ENCODE results near the gene ACYP2. TPM values are rescaled to one million over a fixed set of nuclear protein-coding genes. Genes with fewer than 3 reads are reported as not detected.
A peak's percentile ranks its signal among the peaks of the same experiment; 100 is the strongest.
"Not testable (repeated sequence)": the region's sequence is repeated elsewhere in the genome, so short reads cannot be mapped to it uniquely, and the experiment has no call there.

Gene ACYP2
- total RNA-seq, 8 experiments from 2014 or later, result 12.3 to 29.2 (median 20.3) TPM

- Histone ChIP-seq H3K27ac (peak overlapping the region in 1 of 2 donors; percentile 66), H3K4me3 (no peak overlapping the region), H3K4me1 (replicated peaks in 1 of 2) (peaks cover 9 to 14% of the 10 kb centered on the region in 2 donors)
- ATAC-seq (replicated peaks in 6 of 8), result peak in 7 of 8 experiments; percentile 40 to 90 (median 83)
- in situ Hi-C loops (cut with MboI; ENCODE audit: low pct_unique_long_range_greater_than_20kb in 2 of 9, low sequenced_read_pairs in 9 of 9, unreplicated experiment in 9 of 9), result no loop called here
- 0 to 67% (median 17%) methylated on average over 1 of the region's 1 CpG for WGBS, 10 experiments
Measured at GRCh38 chr2:54274781-54275242, 159.4 kb downstream of the ACYP2 start.

GRCh38 chr2:54275541-54275940, 160.1 kb downstream of the ACYP2 start:
- Histone ChIP-seq H3K27ac (no peak overlapping the region), H3K4me1 (replicated peaks in 1 of 2) (peaks cover 9 to 14% of the 10 kb centered on the region in 2 donors), H3K4me3 (no peak overlapping the region)
- ATAC-seq (replicated peaks in 6 of 8), result peak in 1 of 8 experiments; percentile 25
- in situ Hi-C loops (cut with MboI; ENCODE audit: low pct_unique_long_range_greater_than_20kb in 2 of 9, low sequenced_read_pairs in 9 of 9, unreplicated experiment in 9 of 9), result no loop called here
- WGBS, 10 experiments, result 50 to 100% (median 69%) methylated on average over 1 to 2 of the region's 2 CpGs; no CpG with 5 or more reads in 1 of the 10 experiments

- WGBS, 10 experiments, result 71 to 100% (median 83%) methylated on average over 1 to 2 of the region's 2 CpGs; no CpG with 5 or more reads in 5 of the 10 experiments
- in situ Hi-C loops (cut with MboI; ENCODE audit: low pct_unique_long_range_greater_than_20kb in 2 of 9, low sequenced_read_pairs in 9 of 9, unreplicated experiment in 9 of 9), result no loop called here
- Histone ChIP-seq H3K27ac (no peak overlapping the region), H3K4me3 (no peak overlapping the region), H3K4me1 (replicated peaks in 1 of 2) (peaks cover 9 to 11% of the 10 kb centered on the region in 2 donors)
- no peak for ATAC-seq (replicated peaks in 6 of 8)
Measured at GRCh38 chr2:54279385-54279784, 164.0 kb downstream of the ACYP2 start.

DNA sequence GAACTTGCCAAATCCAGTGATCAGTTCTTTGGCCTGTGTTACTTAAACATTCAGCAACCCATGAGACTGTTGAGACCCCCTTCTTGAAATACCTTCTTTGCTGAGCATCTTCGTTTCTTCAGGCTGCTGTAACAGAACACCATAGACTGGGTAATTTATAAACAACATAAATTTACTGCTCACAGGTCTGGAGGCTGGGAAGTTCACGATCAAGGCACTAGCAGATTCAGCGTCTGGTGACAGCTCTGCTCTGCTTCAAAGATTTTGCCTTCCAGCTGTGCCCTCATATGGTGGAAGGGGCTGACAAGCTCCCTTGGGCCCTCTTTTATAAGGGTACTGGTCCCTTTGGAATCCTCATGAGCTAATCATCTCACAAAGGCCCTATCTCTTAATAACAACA, 169.4 kb downstream of the ACYP2 start:
- Histone ChIP-seq H3K4me3 (no peak overlapping the region), H3K27ac (no peak overlapping the region), H3K4me1 (replicated peaks in 1 of 2) (peaks cover 0 to 16% of the 10 kb centered on the region in 2 donors)
- in situ Hi-C loops (cut with MboI; ENCODE audit: low pct_unique_long_range_greater_than_20kb in 2 of 9, low sequenced_read_pairs in 9 of 9, unreplicated experiment in 9 of 9), result no loop called here
- 60 to 100% (median 86%) methylated on average over 1 to 3 of the region's 3 CpGs; no CpG with 5 or more reads in 1 of the 10 experiments for WGBS, 10 experiments
- no peak for ATAC-seq (replicated peaks in 6 of 8)

GRCh38 chr2:54285451-54285850, 170.0 kb downstream of the ACYP2 start:
- no peak overlapping the region for H3K27ac ChIP-seq
- WGBS, 10 experiments, result 86 to 100% (median 100%) methylated on average over 1 of the region's 1 CpG; no CpG with 5 or more reads in 4 of the 10 experiments
- in situ Hi-C loops (cut with MboI; ENCODE audit: low pct_unique_long_range_greater_than_20kb in 2 of 9, low sequenced_read_pairs in 9 of 9, unreplicated experiment in 9 of 9), result no loop called here
- no peak overlapping the region for H3K4me3 ChIP-seq
- H3K4me1 ChIP-seq (replicated peaks in 1 of 2), result peaks cover 5 to 23% of the 10 kb centered on the region in 2 donors
- ATAC-seq (replicated peaks in 6 of 8), result no peak

- Histone ChIP-seq H3K27ac (no peak overlapping the region), H3K4me1 (replicated peaks in 1 of 2) (peaks cover 8 to 30% of the 10 kb centered on the region in 2 donors), H3K4me3 (no peak overlapping the region)
- in situ Hi-C loops (cut with MboI; ENCODE audit: low pct_unique_long_range_greater_than_20kb in 2 of 9, low sequenced_read_pairs in 9 of 9, unreplicated experiment in 9 of 9), result no loop called here
- WGBS, 10 experiments, result 17 to 100% (median 66%) methylated on average over 1 to 2 of the region's 2 CpGs; no CpG with 5 or more reads in 4 of the 10 experiments
- ATAC-seq (replicated peaks in 6 of 8), result no peak
Measured at GRCh38 chr2:54287532-54287931, 172.1 kb downstream of the ACYP2 start.

DNA sequence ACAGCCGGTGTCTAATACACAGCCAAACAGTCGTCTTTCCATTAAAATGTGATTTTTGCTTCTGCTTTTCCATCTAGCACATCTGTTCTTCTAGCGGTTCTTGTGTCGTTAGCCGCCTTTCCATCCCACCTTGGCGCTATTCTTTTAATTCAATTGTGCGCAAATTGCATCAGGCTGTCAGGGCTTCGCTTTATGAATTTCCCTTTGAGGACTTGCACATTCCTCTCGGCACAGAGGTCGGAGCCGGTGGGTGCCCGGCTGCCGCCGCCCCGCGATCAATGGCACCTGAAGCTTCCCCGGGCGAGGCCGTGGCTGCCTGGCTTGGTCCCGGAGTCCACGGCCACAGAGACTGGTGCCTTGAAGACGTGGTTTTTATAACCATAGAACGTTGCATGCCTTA, 174.5 kb downstream of the ACYP2 start:
- H3K4me1 ChIP-seq (replicated peaks in 1 of 2), result peaks cover 8 to 40% of the 10 kb centered on the region in 2 donors
- WGBS, 10 experiments, result 0 to 100% (median 59%) methylated on average over 1 to 20 of the region's 23 CpGs; no CpG with 5 or more reads in 2 of the 10 experiments
- H3K4me3 ChIP-seq, result peak overlapping the region in 4 of 5 donors; percentile 2 to 30 (median 21)
- peak overlapping the region in 1 of 2 donors; percentile 59 for H3K27ac ChIP-seq
- in situ Hi-C loops (cut with MboI; ENCODE audit: low pct_unique_long_range_greater_than_20kb in 2 of 9, low sequenced_read_pairs in 9 of 9, unreplicated experiment in 9 of 9), result no loop called here
- peak in 5 of 8 experiments; percentile 2 to 76 (median 68) for ATAC-seq (replicated peaks in 6 of 8)

GRCh38 chr2:54290356-54291025, 175.1 kb downstream of the ACYP2 start:
- in situ Hi-C loops (cut with MboI; ENCODE audit: low pct_unique_long_range_greater_than_20kb in 2 of 9, low sequenced_read_pairs in 9 of 9, unreplicated experiment in 9 of 9), result no loop called here
- Histone ChIP-seq H3K4me3 (peak overlapping the region in 3 of 5 donors; percentile 15 to 30 (median 27)), H3K27ac (no peak overlapping the region), H3K4me1 (replicated peaks in 1 of 2) (peaks cover 8 to 40% of the 10 kb centered on the region in 2 donors)
- 3 to 81% (median 34%) methylated on average over 1 to 9 of the region's 9 CpGs for WGBS, 10 experiments
- ATAC-seq (replicated peaks in 6 of 8), result peak in 6 of 8 experiments; percentile 27 to 88 (median 54)

DNA sequence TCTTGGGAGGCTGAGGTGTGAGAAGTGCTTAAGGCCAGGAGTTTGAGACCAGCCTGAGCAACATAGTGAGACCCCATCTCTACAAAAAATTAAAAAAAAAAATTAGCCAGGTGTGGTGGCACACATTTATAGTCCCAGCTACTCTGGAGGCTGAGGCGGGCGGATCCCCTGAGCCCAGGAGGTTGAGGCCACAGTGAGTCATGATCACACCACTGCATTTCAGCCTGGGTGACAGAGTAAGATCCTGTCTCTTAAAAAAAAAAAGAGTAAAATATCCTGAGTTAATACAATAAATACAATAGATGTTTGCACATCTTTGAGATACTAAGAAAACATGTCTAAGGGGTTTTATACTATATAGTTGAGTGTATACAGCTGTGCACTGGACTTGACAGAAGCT, 179.2 kb downstream of the ACYP2 start:
- peak in 7 of 8 experiments; percentile 12 to 74 (median 35) for ATAC-seq (replicated peaks in 6 of 8)
- WGBS, 10 experiments, result 43 to 83% methylated on average over 1 to 2 of the region's 2 CpGs; no CpG with 5 or more reads in 8 of the 10 experiments
- H3K27ac ChIP-seq; in situ Hi-C loops (cut with MboI; ENCODE audit: low pct_unique_long_range_greater_than_20kb in 2 of 9, low sequenced_read_pairs in 9 of 9, unreplicated experiment in 9 of 9); H3K4me3 ChIP-seq: not testable (repeated sequence)
- H3K4me1 ChIP-seq (replicated peaks in 1 of 2), result peaks cover 8 to 25% of the 10 kb centered on the region in 2 donors

- Histone ChIP-seq H3K4me1 (replicated peaks in 1 of 2) (peaks cover 0 to 13% of the 10 kb centered on the region in 2 donors), H3K27ac (no peak overlapping the region), H3K4me3 (no peak overlapping the region)
- WGBS, 10 experiments, result 59 to 80% (median 77%) methylated on average over 1 to 5 of the region's 5 CpGs; no CpG with 5 or more reads in 5 of the 10 experiments
- peak in 5 of 8 experiments; percentile 40 to 94 (median 92) for ATAC-seq (replicated peaks in 6 of 8)
- in situ Hi-C loops (cut with MboI; ENCODE audit: low pct_unique_long_range_greater_than_20kb in 2 of 9, low sequenced_read_pairs in 9 of 9, unreplicated experiment in 9 of 9), result no loop called here
Measured at GRCh38 chr2:54295911-54296310, 180.5 kb downstream of the ACYP2 start.

- ATAC-seq (replicated peaks in 6 of 8), result peak in 3 of 8 experiments; percentile 27 to 54 (median 32)
- H3K4me1 ChIP-seq (replicated peaks in 1 of 2), result peaks cover 0 to 10% of the 10 kb centered on the region in 2 donors
- in situ Hi-C loops (cut with MboI; ENCODE audit: low pct_unique_long_range_greater_than_20kb in 2 of 9, low sequenced_read_pairs in 9 of 9, unreplicated experiment in 9 of 9), result no loop called here
- H3K27ac ChIP-seq, result no peak overlapping the region
- WGBS, 10 experiments, result 73 to 100% (median 89%) methylated on average over 1 to 3 of the region's 5 CpGs; no CpG with 5 or more reads in 2 of the 10 experiments
- H3K4me3 ChIP-seq, result no peak overlapping the region
Measured at GRCh38 chr2:54298514-54298913, 183.1 kb downstream of the ACYP2 start.

- Histone ChIP-seq H3K27ac (no peak overlapping the region), H3K4me3 (no peak overlapping the region), H3K4me1 (replicated peaks in 1 of 2) (no peaks in the 10 kb centered on the region)
- no peak for ATAC-seq (replicated peaks in 6 of 8)
- in situ Hi-C loops (cut with MboI; ENCODE audit: low pct_unique_long_range_greater_than_20kb in 2 of 9, low sequenced_read_pairs in 9 of 9, unreplicated experiment in 9 of 9), result no loop called here
Measured at GRCh38 chr2:54303631-54304030, 188.2 kb downstream of the ACYP2 start.

DNA sequence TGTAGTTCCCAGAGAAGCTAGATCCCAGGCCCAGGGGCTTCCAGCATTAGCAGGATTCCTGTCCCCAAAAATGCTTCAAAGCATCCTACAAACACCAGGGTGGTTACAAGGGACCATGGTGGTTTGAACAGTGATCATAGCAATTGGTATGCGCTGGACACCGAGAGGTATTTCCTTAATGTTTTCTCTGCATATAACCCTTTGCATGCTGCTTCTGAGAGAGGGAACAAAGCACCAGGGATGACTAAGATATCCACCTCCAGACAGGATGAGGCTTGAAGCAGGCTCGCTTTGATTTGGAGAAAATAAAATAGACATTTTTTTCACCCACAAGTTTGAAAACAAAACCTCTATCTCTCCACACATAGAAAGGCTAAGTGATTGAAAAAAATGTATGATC, 191.1 kb downstream of the ACYP2 start:
- 0 to 96% (median 87%) methylated on average over 1 to 3 of the region's 3 CpGs; no CpG with 5 or more reads in 2 of the 10 experiments for WGBS, 10 experiments
- Histone ChIP-seq H3K4me1 (replicated peaks in 1 of 2) (peaks cover 8 to 10% of the 10 kb centered on the region in 2 donors), H3K4me3 (no peak overlapping the region), H3K27ac (no peak overlapping the region)
- no peak for ATAC-seq (replicated peaks in 6 of 8)
- in situ Hi-C loops (cut with MboI; ENCODE audit: low pct_unique_long_range_greater_than_20kb in 2 of 9, low sequenced_read_pairs in 9 of 9, unreplicated experiment in 9 of 9), result no loop called here
